Rectal smooth muscle tissue (tissue), 1 donor: ENCODE measurements around the gene STX10.

Source experiments
- H3K27ac ChIP-seq: one replicate; pipeline ENCODE4 v1.7.0; 2013; ENCODE audit warnings: low read depth, low read length, inconsistent platforms
- H3K27me3 ChIP-seq: one replicate; pipeline ENCODE4 v1.7.0; 2013; ENCODE audit warnings: low read length; ENCODE audit not compliant: control insufficient read depth, insufficient read depth
- H3K36me3 ChIP-seq: one replicate; pipeline ENCODE4 v1.7.0; 2013; ENCODE audit warnings: low read length; ENCODE audit not compliant: control insufficient read depth, insufficient read depth
- H3K4me1 ChIP-seq: one replicate; pipeline ENCODE4 v1.7.0; 2013; ENCODE audit warnings: low read length; ENCODE audit not compliant: control insufficient read depth, insufficient read depth
- H3K4me3 ChIP-seq: one replicate; pipeline ENCODE4 v1.7.0; 2013; ENCODE audit warnings: low read length
- H3K9ac ChIP-seq: one replicate; pipeline ENCODE4 v1.7.0; 2013; ENCODE audit warnings: low read length

The STX10 gene

DNA sequence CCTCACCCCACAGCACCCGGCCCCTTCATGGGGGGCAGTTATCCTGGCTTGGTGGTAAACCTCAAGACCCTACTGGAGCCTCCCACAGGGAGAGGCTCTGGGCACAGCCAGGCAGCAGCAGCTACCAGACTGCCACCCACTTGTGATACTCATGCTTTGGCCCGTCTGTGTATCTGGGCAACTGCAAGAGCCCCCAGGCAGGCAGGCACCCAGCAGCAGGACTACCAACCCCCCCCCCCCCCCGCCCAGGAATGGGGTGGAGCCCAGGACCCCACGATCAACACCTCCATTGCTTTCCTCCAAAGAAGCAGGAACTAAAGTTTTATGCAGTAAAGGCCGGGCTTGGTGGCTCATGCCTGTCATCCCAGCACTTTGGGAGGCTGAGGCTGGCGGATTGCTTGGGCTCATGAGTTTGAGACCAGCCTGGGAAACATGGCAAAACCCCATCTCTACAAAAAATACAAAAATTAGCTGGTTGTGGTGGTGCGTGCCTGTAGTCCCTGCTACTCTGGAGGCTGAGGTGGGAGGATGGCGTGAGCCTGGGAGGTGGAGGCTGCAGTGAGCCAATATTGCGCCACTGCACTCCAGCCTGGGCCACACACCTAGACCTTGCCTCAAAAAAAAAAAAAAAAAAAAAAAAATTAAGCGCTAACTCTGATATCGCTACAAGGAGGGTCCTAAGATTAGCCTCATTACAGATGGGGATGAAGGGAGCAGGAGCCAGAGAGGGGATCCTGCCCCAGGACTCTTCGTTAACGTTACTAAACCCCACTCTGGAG, 46.4 kb downstream of the STX10 start:
- Histone ChIP-seq H3K4me3 (peak overlapping the region; percentile 54), H3K9ac (peak overlapping the region; percentile 11), H3K27me3 (no peaks in the 10 kb centered on the region), H3K27ac (peak overlapping the region; percentile 70), H3K36me3 (peaks cover 4% of the 10 kb centered on the region), H3K4me1 (peaks cover 10% of the 10 kb centered on the region)

DNA sequence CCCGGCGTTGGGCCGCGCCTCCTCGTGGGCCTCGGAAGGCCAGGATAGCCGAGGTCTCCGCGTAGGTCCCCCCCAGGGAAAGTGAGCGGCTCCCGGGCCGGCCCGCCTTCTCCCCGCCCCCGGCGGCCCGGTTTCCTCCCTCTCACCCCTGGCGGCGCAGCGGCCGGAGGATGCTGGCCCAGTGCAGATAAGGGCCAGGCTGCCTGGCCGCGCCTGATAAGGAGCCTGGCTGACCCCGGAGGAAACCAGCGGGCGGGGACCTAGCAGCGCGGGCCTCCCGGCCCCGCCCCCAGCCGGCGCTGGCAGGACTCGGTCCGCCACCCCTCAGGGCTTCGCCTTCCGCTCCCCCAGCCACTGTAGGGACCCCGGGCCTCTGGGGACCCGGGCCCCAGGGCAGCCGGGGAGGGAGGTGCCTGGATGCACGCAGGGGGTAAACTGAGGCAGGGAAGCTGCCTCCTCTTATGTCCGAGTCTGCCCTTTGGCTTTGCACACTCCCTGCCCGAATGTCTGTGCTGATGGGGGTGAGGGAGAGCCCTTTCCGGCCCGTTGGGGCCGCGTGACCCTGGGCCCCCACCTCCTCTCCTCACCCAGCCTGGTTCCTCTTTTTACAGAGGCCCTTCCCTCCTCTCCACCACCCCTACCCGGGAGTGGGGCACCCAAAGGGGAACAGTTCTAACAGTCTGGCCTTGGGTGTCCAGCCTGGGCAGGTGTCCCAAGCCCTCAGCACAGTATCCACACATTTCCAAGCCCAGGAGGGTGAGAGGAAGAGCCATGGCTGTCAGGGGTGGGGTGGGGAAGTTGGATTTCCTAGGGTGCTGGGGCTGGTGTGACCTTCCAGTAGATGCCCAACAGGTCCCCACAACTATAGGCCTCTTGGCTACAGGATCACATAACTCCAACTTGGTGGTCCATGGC, 47.3 kb downstream of the STX10 start, which contains the start of gene LYL1:
TSS of gene LYL1 (minus strand) at position 193 of the 915 bp plus-strand sequence. CDS start 1,687 bp downstream, outside the sequence.
- peaks cover 10% of the 10 kb centered on the region for H3K4me1 ChIP-seq
- peak within 1 kb of the TSS; percentile 70 for H3K27ac ChIP-seq
- H3K36me3 ChIP-seq: peaks cover 4% of the 10 kb centered on the region
- H3K4me3 ChIP-seq: peak within 1 kb of the TSS; percentile 81
- H3K27me3 ChIP-seq: no peaks in the 10 kb centered on the region
- peak within 1 kb of the TSS; percentile 49 for H3K9ac ChIP-seq

DNA sequence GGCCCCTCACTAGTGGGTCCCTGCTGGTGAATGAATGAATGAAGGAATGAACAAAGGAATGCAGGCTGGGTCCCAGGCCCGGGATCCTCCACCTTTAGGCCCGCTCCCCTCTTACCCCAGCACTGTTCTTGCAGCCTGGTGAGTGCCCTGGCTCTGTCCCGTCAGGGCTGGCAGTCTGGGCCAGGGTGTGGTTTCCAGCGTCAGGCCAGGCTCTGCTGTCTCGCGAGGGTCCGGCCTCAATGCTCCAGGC, 47.8 kb downstream of the STX10 start:
- Histone ChIP-seq H3K9ac (peak overlapping the region; percentile 13), H3K27ac (peak overlapping the region; percentile 70), H3K4me3 (peak overlapping the region; percentile 81), H3K36me3 (no peaks in the 10 kb centered on the region), H3K27me3 (no peaks in the 10 kb centered on the region), H3K4me1 (peaks cover 10% of the 10 kb centered on the region)

DNA sequence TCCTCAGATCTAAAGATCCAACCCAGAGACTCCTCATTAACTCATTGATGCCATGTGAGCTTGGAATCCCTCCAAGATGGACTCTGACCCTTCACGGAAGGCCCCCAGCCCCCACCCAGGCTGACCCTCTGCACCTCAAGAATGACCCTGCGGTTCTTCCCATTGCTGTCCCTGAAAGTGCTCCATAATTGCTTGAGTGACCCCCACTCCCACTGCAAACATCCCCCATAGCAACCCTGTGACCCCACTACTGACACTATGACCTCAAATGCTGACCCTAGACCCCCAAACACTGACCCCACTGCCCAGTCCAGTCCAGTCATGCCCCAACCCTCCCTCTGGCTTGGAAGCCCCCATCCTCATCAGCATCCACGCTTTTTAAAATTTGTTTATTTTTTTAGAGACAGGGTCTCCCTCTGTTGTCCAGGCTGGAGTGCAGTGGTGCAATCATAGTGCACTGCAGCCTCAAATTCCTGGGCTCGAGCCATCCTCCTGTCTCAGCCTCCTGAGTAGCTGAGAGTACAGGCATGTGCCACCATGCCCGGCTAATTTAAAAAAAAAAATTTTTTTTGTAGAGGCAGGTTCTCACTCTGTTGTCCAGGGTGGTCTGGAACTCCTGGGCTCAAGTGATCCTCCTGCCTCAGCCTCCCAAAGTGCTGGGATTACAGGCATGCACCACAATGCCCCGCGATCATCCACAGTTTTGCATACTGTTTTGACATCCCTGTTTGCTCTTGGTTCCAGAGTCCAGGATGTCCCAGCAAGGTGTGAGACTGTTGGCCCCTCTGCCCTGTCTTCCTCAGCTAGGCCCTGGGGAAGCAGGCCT, 48.4 kb downstream of the STX10 start:
- no peaks in the 10 kb centered on the region for H3K27me3 ChIP-seq
- H3K27ac ChIP-seq: peak overlapping the region; percentile 70
- H3K4me1 ChIP-seq: peaks cover 10% of the 10 kb centered on the region
- peak overlapping the region; percentile 49 for H3K9ac ChIP-seq
- no peaks in the 10 kb centered on the region for H3K36me3 ChIP-seq
- peak overlapping the region; percentile 81 for H3K4me3 ChIP-seq

DNA sequence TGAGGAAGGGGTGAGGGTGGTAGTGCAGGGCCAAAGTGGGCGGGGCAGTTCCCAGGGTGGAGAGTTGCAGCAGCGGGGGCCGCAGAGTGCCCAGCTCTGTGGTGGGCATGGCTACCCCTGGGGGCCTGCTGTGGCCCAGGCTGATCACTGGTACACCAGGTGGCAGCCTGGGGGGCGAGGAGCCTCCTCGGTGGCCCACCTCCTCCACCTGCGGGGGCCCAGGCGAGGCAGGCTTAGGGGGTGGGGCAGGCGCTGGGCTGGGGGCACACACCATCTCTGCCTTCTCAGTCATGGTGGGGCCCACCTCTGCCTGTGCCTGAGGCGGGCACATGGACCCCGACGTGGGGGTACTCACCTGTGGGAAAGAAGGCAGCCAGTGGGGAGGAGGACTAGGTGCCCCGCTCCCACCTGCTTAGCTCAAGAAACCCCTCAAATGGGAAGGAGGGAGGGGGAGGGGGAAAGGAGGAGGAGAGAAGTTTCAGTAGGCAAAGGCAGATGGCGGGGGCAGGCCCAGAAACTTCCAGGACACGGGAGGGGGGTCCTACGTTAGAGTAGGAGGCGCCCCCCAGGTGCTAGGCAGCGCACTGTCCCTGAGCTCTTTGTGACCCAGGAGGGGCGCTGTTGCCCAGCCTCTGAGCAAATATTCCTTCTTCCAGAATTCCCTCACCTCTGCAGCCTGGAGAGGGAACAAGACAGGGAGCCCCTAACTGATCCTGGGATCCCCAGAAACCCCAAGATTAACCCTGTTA, 49.2 kb downstream of the STX10 start:
- H3K36me3 ChIP-seq: no peaks in the 10 kb centered on the region
- no peaks in the 10 kb centered on the region for H3K27me3 ChIP-seq
- H3K4me1 ChIP-seq: peaks cover 10% of the 10 kb centered on the region
- peak overlapping the region; percentile 57 for H3K4me3 ChIP-seq
- H3K9ac ChIP-seq: no peak overlapping the region
- H3K27ac ChIP-seq: no peak overlapping the region

DNA sequence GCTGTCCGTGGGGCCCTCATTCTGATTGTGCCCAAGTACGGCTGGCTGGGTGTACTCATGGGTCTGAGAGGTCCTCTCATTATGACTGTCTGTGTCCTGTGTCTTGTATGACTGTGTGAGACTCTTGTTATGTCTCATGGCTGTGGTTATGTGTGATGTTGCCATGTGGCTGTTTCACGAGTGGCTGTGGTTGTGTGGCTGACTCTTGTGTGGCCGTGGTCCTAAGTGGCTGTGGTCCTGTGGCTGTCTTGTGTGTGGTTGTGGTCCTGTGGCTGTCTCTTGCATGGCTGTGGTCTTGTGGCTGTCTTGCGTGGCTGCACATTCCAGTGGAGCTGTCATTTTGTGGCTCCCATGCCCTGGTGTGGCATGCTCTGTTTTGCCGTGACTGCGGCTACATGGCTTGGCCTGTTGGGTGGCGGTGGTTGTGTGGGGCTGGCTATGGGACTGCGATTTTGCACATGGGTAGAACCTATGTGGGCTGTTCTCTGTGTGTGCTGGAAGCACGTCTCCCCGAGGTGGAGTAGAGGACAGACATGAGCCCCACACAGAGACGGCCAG, 50.1 kb downstream of the STX10 start:
- Histone ChIP-seq H3K27me3 (no peaks in the 10 kb centered on the region), H3K4me1 (peaks cover 10% of the 10 kb centered on the region), H3K27ac (peak overlapping the region; percentile 87), H3K36me3 (no peaks in the 10 kb centered on the region), H3K4me3 (peak overlapping the region; percentile 20), H3K9ac (no peak overlapping the region)

DNA sequence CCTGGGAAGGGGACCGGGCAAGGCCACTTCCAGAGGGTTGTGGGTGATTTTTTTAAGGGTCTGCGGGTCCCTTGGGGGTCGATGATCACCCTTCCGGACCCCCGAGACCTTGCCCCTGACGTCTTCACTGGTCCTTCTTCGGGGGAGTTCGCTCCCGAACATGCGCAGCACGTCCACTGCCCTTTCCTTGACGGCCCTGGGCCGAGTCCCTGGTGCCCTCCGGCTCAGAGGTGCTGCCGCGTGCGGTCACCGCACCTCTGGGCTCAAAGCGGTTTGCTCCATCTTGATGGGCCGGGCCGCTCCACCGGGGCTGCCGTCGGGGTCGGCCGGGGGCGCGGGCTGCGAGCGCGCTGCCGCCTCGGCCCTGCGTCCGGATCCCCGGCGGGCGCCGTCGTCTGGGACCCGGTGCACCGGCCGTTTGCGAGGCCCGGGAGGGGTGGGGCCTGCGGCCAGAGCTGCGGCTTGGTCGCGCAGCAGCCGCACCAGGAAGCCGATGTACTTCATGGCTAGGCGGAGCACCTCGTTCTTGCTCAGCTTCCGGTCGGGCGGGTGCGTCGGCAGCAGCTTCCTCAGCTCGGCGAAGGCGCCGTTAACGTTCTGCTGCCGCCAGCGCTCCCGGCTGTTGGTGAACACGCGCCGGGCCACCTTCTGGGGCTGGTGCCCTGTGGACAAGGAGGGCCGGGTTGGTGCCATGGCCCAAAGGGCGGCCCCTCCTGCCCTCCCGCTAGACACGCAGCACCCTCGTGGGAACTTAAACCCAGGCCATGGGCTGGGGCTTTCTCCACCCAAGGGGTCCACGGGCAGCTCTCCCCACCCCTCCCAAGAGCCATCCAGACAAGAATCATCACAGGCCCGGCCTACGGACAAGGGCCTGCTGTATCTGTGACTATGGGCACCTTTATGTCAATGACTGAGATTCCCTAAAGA, 50.8 kb downstream of the STX10 start:
- Histone ChIP-seq H3K36me3 (no peaks in the 10 kb centered on the region), H3K9ac (peak overlapping the region; percentile 51), H3K27me3 (no peaks in the 10 kb centered on the region), H3K27ac (peak overlapping the region; percentile 87), H3K4me1 (peaks cover 10% of the 10 kb centered on the region), H3K4me3 (peak overlapping the region; percentile 72)

DNA sequence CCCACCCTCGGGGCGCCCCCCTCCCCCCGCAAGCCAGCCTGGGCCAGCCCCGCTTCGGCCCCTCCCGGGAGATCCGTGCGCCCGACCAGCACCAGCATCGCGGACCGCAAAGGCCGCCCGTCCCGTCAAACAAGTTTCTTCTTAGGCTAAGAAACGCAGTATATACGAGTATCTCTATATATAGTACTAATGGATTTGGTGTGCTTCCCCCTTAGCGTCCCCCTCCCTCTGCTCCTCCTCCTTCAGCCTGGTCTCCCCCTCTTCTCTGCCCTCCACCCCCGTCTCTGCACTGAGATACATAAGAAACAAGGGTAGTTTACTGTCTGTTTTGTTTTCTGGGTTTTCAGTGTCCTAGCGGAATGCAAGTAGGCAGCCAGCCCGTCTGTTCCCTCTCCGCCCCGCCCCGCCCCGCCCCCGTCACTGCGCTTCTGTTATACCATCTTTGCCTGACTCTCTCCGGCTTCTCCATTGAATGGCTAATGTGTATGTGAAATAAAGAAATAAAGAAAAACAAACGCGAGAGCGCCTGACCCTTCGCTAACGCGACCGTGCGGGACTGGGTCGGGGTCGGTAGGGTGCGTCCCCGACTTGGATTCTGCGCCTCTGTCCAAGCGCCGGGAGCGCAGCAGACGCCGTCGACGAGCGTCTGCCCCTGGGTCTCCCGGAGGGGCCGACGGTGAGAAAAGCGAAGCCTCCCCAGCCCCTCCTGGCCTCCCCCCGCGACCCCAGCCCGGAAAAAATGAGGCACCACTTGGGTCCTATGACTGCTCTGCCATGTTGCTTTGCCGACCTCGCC, 51.7 kb downstream of the STX10 start:
- Histone ChIP-seq H3K27ac (peak overlapping the region; percentile 87), H3K27me3 (no peaks in the 10 kb centered on the region), H3K4me3 (peak overlapping the region; percentile 72), H3K9ac (no peak overlapping the region), H3K36me3 (no peaks in the 10 kb centered on the region), H3K4me1 (peaks cover 14% of the 10 kb centered on the region)

DNA sequence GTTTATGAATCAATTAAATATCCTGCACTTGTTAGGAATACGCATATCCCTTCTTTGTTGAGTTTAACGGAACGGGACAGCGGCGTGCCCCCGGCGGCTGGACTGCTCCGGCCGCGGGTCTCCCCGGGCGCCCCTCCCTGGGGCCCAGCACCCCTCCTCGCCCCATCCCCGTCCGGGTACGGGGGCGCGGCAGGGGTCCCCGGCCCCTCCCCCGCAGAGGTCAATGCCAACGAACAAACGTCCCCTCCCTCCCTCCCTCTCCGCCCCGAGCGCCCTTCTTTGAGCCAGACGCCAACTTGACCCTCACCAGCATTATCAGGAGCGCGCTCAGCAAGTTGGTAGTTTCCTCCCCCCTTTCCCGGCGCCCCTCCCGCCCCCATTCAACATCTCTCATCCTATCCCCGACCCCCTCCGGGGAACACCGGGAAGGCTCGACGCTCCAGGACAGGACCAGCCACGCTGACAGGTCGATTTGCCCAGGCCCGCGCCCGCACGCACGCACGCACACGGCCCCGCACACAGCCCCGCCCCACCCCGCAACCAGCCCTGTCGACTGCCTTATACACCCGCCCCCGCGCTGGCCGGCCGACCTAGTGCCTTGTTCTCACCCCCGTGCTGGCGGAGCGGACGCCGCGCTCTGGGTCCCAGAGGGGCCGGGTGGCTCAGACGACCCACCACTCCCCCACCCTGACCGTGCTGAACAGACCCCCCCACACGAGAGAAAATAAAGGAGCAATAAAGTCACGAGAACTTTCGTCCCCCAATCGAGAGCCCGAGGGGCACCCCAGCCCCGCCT, 52.5 kb downstream of the STX10 start:
- Histone ChIP-seq H3K4me1 (peaks cover 18% of the 10 kb centered on the region), H3K27me3 (no peaks in the 10 kb centered on the region), H3K27ac (peak overlapping the region; percentile 87), H3K4me3 (no peak overlapping the region), H3K9ac (no peak overlapping the region), H3K36me3 (no peaks in the 10 kb centered on the region)

DNA sequence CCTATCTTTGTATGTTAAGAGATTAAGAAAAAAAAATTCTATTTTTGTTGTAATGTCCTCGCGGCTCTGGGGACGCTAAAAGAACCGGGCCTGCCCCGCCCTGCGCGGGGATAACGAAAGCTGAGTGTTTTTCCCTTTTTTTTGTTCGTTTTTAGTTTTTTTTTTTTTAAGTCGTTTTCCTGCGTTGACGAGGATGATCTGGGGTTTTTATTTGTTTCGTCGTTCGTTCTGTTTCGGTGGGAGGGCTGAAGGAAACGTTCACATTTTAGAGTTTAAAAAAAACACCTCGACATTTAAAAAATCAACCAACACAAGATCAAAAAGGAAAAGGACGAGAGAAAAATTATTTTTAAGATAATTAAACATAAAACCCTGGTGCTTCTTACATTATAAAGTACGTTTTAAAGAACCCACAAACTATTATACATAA, 53.1 kb downstream of the STX10 start:
- no peak overlapping the region for H3K9ac ChIP-seq
- peak overlapping the region; percentile 55 for H3K27ac ChIP-seq
- H3K4me1 ChIP-seq: peaks cover 18% of the 10 kb centered on the region
- H3K4me3 ChIP-seq: no peak overlapping the region
- H3K36me3 ChIP-seq: no peaks in the 10 kb centered on the region
- no peaks in the 10 kb centered on the region for H3K27me3 ChIP-seq
